ENCODE results near the gene EDA2R.

- TF ChIP-seq CTCF (optimal IDR thresholded peaks at IDR 0.05 in 1 of 3, IDR thresholded peaks at IDR 0.05 in 1 of 3, conservative IDR thresholded peaks at IDR 0.05 in 1 of 3; ENCODE audit: extremely low read depth in 1 of 3, insufficient read depth in 2 of 3, low read length in 3 of 3) (no peak), EZH2 (IDR thresholded peaks at IDR 0.05; ENCODE audit: low read length) (no peak)
Measured at GRCh38 chrX:66674506-66674905, 35.6 kb upstream of the EDA2R start.
